ENCODE results near the gene CWC27.

Gene CWC27

DNA sequence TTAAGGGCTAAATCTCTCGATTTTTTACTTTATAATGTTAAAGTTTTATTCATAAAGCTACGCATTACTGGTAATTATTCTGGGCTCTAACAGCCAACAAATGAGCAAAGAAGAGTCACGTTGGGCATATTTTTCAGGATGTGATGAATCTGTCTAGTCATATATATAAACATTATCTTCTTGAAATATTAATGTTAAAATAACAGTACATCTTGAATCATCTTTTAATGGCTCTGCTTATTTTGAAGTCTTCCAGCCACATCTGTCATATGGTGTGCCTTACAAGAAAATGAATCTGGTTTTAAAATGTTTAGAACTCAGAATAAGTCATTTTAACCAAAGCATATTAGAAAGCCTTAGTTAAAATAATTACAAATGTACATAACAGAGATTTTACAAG lies 96.9 kb downstream of the CWC27 start:
- Histone ChIP-seq H3K4me1 (ENCODE audit: control insufficient read depth, insufficient read depth, low read length) (no peaks in the 10 kb centered on the region), H3K27me3 (ENCODE audit: control insufficient read depth in 1 of 2, insufficient read depth in 2 of 2, low read length in 2 of 2) (no peaks in the 10 kb centered on the region), H3K4me3 (ENCODE audit: low read length in 2 of 2) (no peak overlapping the region), H3K27ac (ENCODE audit: low read length) (no peak overlapping the region), H3K36me3 (ENCODE audit: control insufficient read depth in 2 of 2, insufficient read depth in 2 of 2, low read length in 2 of 2) (no peaks in the 10 kb centered on the region), H3K9ac (ENCODE audit: low read length in 2 of 2) (no peak overlapping the region), H3K9me3 (ENCODE audit: control insufficient read depth in 2 of 2, low read length in 2 of 2) (no peaks in the 10 kb centered on the region)

DNA sequence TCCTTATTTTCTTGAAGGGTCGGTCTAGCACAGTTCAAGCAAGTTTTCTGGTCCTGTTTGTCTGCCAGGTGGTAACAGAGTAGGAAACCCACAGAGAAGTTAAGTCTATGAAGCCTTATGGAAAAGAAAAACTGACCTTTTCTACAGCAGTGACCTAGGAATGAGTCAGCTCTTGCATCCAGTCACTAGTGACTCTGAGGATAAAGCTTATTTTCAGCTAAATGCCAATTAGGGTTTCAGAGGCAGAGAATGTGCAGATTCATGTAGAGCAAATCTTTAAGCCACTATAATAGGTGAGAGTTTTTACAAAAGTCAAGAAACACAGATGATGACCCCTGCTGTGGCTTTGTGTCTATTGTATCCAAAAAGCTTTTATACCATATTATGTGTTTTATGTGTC lies 100.7 kb downstream of the CWC27 start:
- Histone ChIP-seq H3K4me3 (ENCODE audit: low read length in 2 of 2) (no peak overlapping the region), H3K27ac (ENCODE audit: low read length) (no peak overlapping the region), H3K9me3 (ENCODE audit: control insufficient read depth in 2 of 2, low read length in 2 of 2) (no peaks in the 10 kb centered on the region), H3K4me1 (ENCODE audit: control insufficient read depth, insufficient read depth, low read length) (no peaks in the 10 kb centered on the region), H3K27me3 (ENCODE audit: control insufficient read depth in 1 of 2, insufficient read depth in 2 of 2, low read length in 2 of 2) (no peaks in the 10 kb centered on the region), H3K36me3 (ENCODE audit: control insufficient read depth in 2 of 2, insufficient read depth in 2 of 2, low read length in 2 of 2) (no peaks in the 10 kb centered on the region), H3K9ac (ENCODE audit: low read length in 2 of 2) (no peak overlapping the region)

DNA sequence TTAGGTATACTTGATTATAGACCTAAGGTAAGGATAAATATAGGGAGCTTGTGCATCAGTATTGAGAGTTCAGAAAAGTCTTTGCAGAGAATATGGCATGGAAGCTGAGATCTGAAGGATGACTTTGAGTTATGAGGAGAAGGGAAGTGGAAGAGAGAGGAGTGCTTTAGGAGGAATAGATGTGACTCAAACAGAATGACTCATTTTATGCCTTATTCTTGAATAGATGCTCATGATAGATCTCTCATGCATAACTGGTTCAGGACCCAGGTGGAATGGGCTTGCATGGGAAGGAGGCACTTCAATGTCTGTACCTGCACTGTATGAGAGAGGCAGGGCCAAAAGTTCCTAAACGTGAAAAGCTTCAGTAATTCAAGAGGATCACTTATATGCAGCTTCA lies 103.3 kb downstream of the CWC27 start:
- no peak overlapping the region for H3K27ac ChIP-seq (ENCODE audit: low read length)
- H3K36me3 ChIP-seq (ENCODE audit: control insufficient read depth in 2 of 2, insufficient read depth in 2 of 2, low read length in 2 of 2) = no peaks in the 10 kb centered on the region
- no peak overlapping the region for H3K9ac ChIP-seq (ENCODE audit: low read length in 2 of 2)
- H3K27me3 ChIP-seq (ENCODE audit: control insufficient read depth in 1 of 2, insufficient read depth in 2 of 2, low read length in 2 of 2) = no peaks in the 10 kb centered on the region
- no peaks in the 10 kb centered on the region for H3K4me1 ChIP-seq (ENCODE audit: control insufficient read depth, insufficient read depth, low read length)
- no peaks in the 10 kb centered on the region for H3K9me3 ChIP-seq (ENCODE audit: control insufficient read depth in 2 of 2, low read length in 2 of 2)
- H3K4me3 ChIP-seq (ENCODE audit: low read length in 2 of 2) = no peak overlapping the region

DNA sequence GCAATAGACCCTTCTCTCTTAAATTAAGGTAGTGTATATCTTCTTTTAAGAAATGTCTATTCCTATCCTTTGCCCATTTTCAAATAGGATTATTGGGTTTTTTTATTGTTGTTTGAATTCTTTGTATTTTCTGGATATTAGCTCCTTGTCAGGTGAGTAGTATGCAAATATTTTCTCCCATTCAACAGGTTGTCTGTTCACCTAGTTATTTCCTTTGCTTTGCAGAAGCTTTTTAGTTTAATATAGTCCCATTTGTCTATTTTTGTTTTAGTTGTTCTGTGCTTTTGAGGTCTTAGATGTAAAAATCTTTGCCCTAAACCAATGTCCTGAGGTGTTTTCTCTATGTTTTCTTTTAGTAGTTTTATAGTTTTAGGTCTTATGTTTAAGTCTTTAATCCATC lies 104.7 kb downstream of the CWC27 start:
- no peaks in the 10 kb centered on the region for H3K36me3 ChIP-seq (ENCODE audit: control insufficient read depth in 2 of 2, insufficient read depth in 2 of 2, low read length in 2 of 2)
- H3K9me3 ChIP-seq (ENCODE audit: control insufficient read depth in 2 of 2, low read length in 2 of 2) = no peaks in the 10 kb centered on the region
- H3K4me1 ChIP-seq (ENCODE audit: control insufficient read depth, insufficient read depth, low read length) = no peaks in the 10 kb centered on the region
- H3K9ac ChIP-seq (ENCODE audit: low read length in 2 of 2) = no peak overlapping the region
- H3K27me3 ChIP-seq (ENCODE audit: control insufficient read depth in 1 of 2, insufficient read depth in 2 of 2, low read length in 2 of 2) = no peaks in the 10 kb centered on the region
- no peak overlapping the region for H3K27ac ChIP-seq (ENCODE audit: low read length)
- no peak overlapping the region for H3K4me3 ChIP-seq (ENCODE audit: low read length in 2 of 2)

DNA sequence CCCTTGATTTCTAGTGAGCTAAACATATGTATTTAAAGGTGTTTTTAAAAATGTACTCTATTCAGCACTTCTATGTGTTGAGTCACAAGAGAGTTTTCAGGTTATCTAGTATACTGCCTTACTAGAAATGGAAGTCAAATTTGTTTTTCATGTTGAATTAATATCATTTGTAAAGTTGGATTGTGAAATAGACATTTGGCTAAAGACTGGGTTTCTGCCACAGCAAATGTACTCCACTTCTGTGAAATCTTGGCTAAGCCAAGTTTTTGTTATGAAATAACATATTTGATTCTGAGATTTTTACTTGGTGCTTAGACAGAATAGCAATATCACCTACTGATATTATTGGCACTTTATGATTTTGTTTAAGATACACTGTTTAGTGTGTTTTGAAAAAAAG lies 106.0 kb downstream of the CWC27 start:
- Histone ChIP-seq H3K9ac (ENCODE audit: low read length in 2 of 2) (no peak overlapping the region), H3K27ac (ENCODE audit: low read length) (no peak overlapping the region), H3K4me1 (ENCODE audit: control insufficient read depth, insufficient read depth, low read length) (no peaks in the 10 kb centered on the region), H3K4me3 (ENCODE audit: low read length in 2 of 2) (no peak overlapping the region), H3K36me3 (ENCODE audit: control insufficient read depth in 2 of 2, insufficient read depth in 2 of 2, low read length in 2 of 2) (no peaks in the 10 kb centered on the region), H3K27me3 (ENCODE audit: control insufficient read depth in 1 of 2, insufficient read depth in 2 of 2, low read length in 2 of 2) (no peaks in the 10 kb centered on the region), H3K9me3 (ENCODE audit: control insufficient read depth in 2 of 2, low read length in 2 of 2) (no peaks in the 10 kb centered on the region)

DNA sequence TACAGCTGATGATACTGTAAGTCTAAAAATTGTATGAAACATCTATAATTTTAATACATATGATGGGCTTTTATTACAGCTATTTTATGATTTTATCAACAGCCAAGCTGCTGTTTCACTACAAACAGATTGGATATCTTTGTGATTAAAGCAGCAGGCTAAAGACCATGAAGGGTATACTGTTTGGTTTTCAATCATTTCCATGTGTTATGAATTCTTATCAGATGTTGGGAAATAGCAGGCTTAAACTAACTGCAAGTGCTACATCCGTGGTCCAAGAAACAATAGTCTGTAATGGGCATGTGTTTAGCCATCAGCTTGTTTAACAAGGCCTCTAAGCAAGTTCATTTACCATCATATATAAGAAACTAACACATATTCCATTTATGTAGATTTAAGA lies 107.5 kb downstream of the CWC27 start:
- H3K4me3 ChIP-seq (ENCODE audit: low read length in 2 of 2) = no peak overlapping the region
- no peak overlapping the region for H3K27ac ChIP-seq (ENCODE audit: low read length)
- no peaks in the 10 kb centered on the region for H3K9me3 ChIP-seq (ENCODE audit: control insufficient read depth in 2 of 2, low read length in 2 of 2)
- no peaks in the 10 kb centered on the region for H3K4me1 ChIP-seq (ENCODE audit: control insufficient read depth, insufficient read depth, low read length)
- no peaks in the 10 kb centered on the region for H3K27me3 ChIP-seq (ENCODE audit: control insufficient read depth in 1 of 2, insufficient read depth in 2 of 2, low read length in 2 of 2)
- H3K9ac ChIP-seq (ENCODE audit: low read length in 2 of 2) = no peak overlapping the region
- no peaks in the 10 kb centered on the region for H3K36me3 ChIP-seq (ENCODE audit: control insufficient read depth in 2 of 2, insufficient read depth in 2 of 2, low read length in 2 of 2)

DNA sequence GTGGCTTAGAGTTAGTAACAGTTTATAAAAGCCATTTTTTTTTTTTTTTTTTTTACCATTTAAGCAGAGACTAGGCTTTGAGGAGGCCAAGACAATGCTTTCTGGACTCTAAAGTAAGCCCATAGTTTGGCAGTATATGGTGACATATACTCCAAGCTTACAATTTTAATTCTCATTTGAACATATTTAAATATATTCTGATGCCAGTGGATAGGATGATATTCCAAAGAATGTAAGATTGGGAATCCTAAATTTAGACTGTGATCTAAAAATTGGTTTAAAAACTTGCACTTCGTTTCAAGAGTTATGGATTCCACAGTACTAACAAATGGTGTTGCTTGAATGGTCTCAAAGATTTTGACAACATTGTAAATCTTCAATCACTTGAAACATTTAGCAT lies 112.1 kb downstream of the CWC27 start:
- Histone ChIP-seq H3K9me3 (ENCODE audit: control insufficient read depth in 2 of 2, low read length in 2 of 2) (no peaks in the 10 kb centered on the region), H3K9ac (ENCODE audit: low read length in 2 of 2) (no peak overlapping the region), H3K27me3 (ENCODE audit: control insufficient read depth in 1 of 2, insufficient read depth in 2 of 2, low read length in 2 of 2) (no peaks in the 10 kb centered on the region), H3K4me3 (ENCODE audit: low read length in 2 of 2) (no peak overlapping the region), H3K27ac (ENCODE audit: low read length) (no peak overlapping the region), H3K36me3 (ENCODE audit: control insufficient read depth in 2 of 2, insufficient read depth in 2 of 2, low read length in 2 of 2) (no peaks in the 10 kb centered on the region), H3K4me1 (ENCODE audit: control insufficient read depth, insufficient read depth, low read length) (no peaks in the 10 kb centered on the region)

DNA sequence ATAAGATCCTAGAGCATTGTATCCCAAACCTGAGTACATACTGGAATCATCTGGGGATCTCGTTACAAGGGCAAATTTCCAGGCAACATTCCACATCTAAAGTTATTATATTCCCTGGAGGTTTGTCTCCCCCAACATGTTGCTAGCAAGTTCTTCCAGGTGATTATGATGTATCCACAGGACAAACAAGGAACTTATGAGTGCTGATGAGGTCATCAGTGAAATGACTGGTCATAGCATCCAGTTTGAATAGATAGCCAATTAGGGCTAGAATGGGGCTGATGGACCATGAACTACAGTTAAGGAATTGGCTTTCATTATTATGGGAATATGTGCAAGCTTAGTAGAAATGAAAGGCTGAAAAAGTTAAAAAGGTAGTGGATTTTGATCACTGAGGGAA lies 115.2 kb downstream of the CWC27 start:
- H3K27me3 ChIP-seq (ENCODE audit: control insufficient read depth in 1 of 2, insufficient read depth in 2 of 2, low read length in 2 of 2) = no peaks in the 10 kb centered on the region
- H3K27ac ChIP-seq (ENCODE audit: low read length) = no peak overlapping the region
- no peaks in the 10 kb centered on the region for H3K9me3 ChIP-seq (ENCODE audit: control insufficient read depth in 2 of 2, low read length in 2 of 2)
- no peak overlapping the region for H3K4me3 ChIP-seq (ENCODE audit: low read length in 2 of 2)
- no peak overlapping the region for H3K9ac ChIP-seq (ENCODE audit: low read length in 2 of 2)
- no peaks in the 10 kb centered on the region for H3K4me1 ChIP-seq (ENCODE audit: control insufficient read depth, insufficient read depth, low read length)
- no peaks in the 10 kb centered on the region for H3K36me3 ChIP-seq (ENCODE audit: control insufficient read depth in 2 of 2, insufficient read depth in 2 of 2, low read length in 2 of 2)

DNA sequence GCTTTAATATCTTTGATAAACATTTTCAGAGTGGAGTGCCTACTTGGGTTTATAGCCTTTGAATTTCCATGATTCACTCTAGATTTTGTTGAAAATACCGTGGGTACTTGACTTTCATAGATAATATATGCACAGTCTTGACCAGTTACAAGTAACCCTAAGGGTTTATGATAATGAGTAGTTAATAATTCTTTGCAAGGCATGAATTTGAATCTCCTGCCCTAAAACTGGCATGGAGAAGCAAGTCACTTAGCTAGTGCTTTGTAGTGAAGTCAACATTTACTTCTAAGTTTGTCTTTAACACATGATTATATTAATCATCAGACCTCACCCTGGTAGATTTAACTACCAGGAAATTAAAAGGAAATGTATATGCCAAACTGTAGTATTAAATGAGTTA lies 115.8 kb downstream of the CWC27 start:
- Histone ChIP-seq H3K9me3 (ENCODE audit: control insufficient read depth in 2 of 2, low read length in 2 of 2) (no peaks in the 10 kb centered on the region), H3K27ac (ENCODE audit: low read length) (no peak overlapping the region), H3K9ac (ENCODE audit: low read length in 2 of 2) (no peak overlapping the region), H3K4me3 (ENCODE audit: low read length in 2 of 2) (no peak overlapping the region), H3K27me3 (ENCODE audit: control insufficient read depth in 1 of 2, insufficient read depth in 2 of 2, low read length in 2 of 2) (no peaks in the 10 kb centered on the region), H3K36me3 (ENCODE audit: control insufficient read depth in 2 of 2, insufficient read depth in 2 of 2, low read length in 2 of 2) (no peaks in the 10 kb centered on the region), H3K4me1 (ENCODE audit: control insufficient read depth, insufficient read depth, low read length) (no peaks in the 10 kb centered on the region)

DNA sequence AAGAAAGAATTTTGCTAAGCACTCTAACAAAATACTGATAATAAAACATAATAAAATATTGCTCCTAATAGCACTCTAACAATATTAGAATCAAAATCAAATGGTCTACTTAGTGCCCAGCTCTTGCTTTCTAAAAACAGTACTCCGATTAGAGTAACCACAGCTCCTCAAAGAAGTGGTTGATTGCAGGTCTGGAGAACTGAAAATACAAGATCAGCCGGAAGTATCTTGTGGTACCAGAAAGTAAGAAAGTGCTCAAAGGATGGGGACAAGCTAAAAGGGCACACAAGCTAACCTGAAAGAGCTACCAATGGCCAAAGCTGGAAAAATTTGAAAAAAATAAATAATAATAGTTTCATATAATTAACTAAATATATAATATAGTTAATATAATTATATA lies 119.2 kb downstream of the CWC27 start:
- Histone ChIP-seq H3K27ac (ENCODE audit: low read length) (no peak overlapping the region), H3K36me3 (ENCODE audit: control insufficient read depth in 2 of 2, insufficient read depth in 2 of 2, low read length in 2 of 2) (no peaks in the 10 kb centered on the region), H3K9me3 (ENCODE audit: control insufficient read depth in 2 of 2, low read length in 2 of 2) (no peaks in the 10 kb centered on the region), H3K4me3 (ENCODE audit: low read length in 2 of 2) (no peak overlapping the region), H3K4me1 (ENCODE audit: control insufficient read depth, insufficient read depth, low read length) (no peaks in the 10 kb centered on the region), H3K27me3 (ENCODE audit: control insufficient read depth in 1 of 2, insufficient read depth in 2 of 2, low read length in 2 of 2) (no peaks in the 10 kb centered on the region), H3K9ac (ENCODE audit: low read length in 2 of 2) (no peak overlapping the region)

DNA sequence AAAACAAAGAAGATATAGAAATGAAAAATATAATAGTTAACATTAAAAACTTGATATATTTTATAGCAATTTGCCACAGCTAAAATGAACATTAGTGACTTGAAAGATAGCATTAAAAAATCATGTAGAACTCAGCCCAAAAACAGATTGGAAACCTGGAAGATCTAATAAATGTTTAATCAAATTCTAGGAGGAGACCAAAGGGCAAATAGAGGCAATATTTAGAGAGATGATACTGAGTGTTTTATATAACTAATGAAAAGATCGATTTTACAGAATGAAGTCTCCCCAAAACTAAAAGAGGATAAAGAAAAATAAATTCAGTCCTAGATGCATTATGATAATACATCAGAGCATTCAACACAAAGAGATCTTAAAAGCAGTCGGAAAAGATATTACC lies 127.0 kb downstream of the CWC27 start:
- Histone ChIP-seq H3K36me3 (ENCODE audit: control insufficient read depth in 2 of 2, insufficient read depth in 2 of 2, low read length in 2 of 2) (peaks cover 0 to 2% of the 10 kb centered on the region in 2 donors), H3K27ac (ENCODE audit: low read length) (no peak overlapping the region), H3K27me3 (ENCODE audit: control insufficient read depth in 1 of 2, insufficient read depth in 2 of 2, low read length in 2 of 2) (no peaks in the 10 kb centered on the region), H3K4me1 (ENCODE audit: control insufficient read depth, insufficient read depth, low read length) (no peaks in the 10 kb centered on the region), H3K9ac (ENCODE audit: low read length in 2 of 2) (no peak overlapping the region), H3K9me3 (ENCODE audit: control insufficient read depth in 2 of 2, low read length in 2 of 2) (no peaks in the 10 kb centered on the region), H3K4me3 (ENCODE audit: low read length in 2 of 2) (no peak overlapping the region)

DNA sequence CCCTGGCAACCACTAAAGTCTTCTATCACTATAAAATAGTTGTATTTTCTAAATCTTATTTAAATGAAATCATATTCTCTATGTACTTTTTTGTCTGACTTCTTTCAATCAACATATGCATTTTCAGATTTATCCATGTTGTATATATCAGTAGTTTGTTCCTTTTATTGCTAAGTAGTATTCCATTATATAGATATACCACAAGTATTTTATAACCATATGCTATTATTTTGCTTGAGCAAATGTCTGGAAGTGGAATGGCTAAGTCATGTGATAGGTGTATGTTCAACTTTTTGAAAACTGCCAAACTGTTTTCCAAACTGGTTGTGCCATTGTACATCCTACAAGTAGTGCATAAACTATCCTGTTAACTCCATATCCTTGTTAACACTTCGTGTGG lies 131.1 kb downstream of the CWC27 start:
- peaks cover 0 to 2% of the 10 kb centered on the region in 2 donors for H3K36me3 ChIP-seq (ENCODE audit: control insufficient read depth in 2 of 2, insufficient read depth in 2 of 2, low read length in 2 of 2)
- no peaks in the 10 kb centered on the region for H3K4me1 ChIP-seq (ENCODE audit: control insufficient read depth, insufficient read depth, low read length)
- H3K9ac ChIP-seq (ENCODE audit: low read length in 2 of 2) = no peak overlapping the region
- H3K27me3 ChIP-seq (ENCODE audit: control insufficient read depth in 1 of 2, insufficient read depth in 2 of 2, low read length in 2 of 2) = no peaks in the 10 kb centered on the region
- H3K27ac ChIP-seq (ENCODE audit: low read length) = no peak overlapping the region
- H3K9me3 ChIP-seq (ENCODE audit: control insufficient read depth in 2 of 2, low read length in 2 of 2) = no peaks in the 10 kb centered on the region
- H3K4me3 ChIP-seq (ENCODE audit: low read length in 2 of 2) = no peak overlapping the region

Measured in stomach smooth muscle (tissue), 2 donors.